DMS53 treated with DMSO at 0.1 percent for 48 hours (cell line): Measurements from ENCODE around the gene NRSN2.
"Not testable (repeated sequence)": the region's sequence is repeated elsewhere in the genome, so short reads cannot be mapped to it uniquely, and the experiment has no call there.

Source experiments
- DNase-seq: peaks from one replicate; lab custom pipeline; 2025; ENCODE audit not compliant: unreplicated experiment; lab: John Stamatoyannopoulos, UW

NRSN2 gene

GRCh38 chr20:353166-353565 lies 6.3 kb downstream of the NRSN2 start:
- no peak for DNase-seq

DNA sequence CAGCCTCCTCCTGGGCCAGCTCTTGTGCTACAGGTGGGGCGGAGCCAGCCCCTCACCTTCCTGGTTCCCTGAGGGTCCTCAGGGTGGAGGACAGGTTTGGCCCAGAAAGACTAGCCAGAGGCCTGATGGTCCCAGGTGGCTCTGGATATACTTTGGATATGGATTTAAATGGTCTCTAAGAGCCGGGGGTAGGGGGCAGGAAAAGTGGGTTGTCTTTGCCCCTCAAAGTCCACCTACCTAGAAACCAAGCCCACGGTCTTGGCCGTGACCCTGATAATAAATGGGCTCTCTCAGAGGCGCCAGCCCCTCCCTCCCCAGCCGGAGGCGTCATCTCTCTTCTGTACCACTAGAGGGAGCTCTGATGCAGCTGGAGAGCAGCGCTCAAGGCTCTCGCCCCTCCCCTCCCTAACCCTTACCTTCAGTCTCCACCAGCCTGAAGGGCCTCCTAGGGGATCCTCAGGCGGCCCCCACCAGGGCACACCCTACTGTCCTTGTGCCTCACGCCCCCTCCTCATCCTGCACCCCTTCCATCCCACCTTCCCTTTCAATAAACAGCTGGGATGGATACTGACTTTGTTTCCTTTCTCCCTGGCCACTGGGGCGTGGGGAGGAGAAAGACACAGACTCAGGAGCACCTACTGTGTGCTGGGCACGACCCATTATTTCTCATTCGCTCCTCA lies 7.5 kb downstream of the NRSN2 start:
- DNase-seq = peak; percentile 70

GRCh38 chr20:356154-356553 lies 9.2 kb downstream of the NRSN2 start:
- not testable (repeated sequence) for DNase-seq

DNA sequence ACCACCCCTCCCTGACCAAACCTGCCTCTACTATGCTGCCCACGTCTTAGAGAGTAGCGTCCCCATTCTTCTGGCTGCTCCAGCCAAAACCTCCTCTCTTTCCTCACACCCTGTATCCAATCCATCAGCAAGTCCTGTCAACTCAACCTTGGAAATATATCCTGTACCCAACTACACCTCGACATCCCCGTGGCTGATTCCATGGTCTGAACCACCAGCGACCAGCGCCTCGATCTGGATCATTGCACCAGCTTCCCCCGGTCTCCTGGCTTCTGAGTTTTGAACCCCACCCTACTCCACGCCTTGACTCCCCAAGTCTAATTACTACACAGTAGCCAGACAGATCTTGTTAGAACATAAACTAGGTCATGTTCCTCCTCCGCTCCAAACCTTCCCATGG lies 9.8 kb downstream of the NRSN2 start:
- DNase-seq = no peak

- no peak for DNase-seq
Measured at GRCh38 chr20:358891-359555, 12.1 kb downstream of the NRSN2 start.

DNA sequence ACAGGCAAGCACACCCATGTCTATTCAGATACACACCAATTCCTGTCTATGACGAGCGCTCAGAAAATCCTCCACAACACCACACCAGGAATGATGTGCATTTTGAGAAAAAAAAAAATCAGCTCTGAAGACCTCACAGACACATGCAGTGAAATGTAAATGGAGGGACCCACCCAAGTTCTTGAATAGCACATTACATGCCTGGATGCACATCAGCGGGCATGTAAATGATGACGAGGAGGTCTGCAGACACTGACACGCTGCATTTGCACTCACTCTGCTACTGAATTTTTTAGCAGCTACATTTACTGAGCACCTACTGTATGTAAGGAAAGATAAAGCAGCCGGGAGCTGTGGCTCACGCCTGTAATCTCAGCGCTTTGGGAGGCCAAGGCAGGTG lies 14.7 kb downstream of the NRSN2 start:
- no peak for DNase-seq

- peak; percentile 97 for DNase-seq
Measured at GRCh38 chr20:362271-363254, 15.7 kb downstream of the NRSN2 start.

DNA sequence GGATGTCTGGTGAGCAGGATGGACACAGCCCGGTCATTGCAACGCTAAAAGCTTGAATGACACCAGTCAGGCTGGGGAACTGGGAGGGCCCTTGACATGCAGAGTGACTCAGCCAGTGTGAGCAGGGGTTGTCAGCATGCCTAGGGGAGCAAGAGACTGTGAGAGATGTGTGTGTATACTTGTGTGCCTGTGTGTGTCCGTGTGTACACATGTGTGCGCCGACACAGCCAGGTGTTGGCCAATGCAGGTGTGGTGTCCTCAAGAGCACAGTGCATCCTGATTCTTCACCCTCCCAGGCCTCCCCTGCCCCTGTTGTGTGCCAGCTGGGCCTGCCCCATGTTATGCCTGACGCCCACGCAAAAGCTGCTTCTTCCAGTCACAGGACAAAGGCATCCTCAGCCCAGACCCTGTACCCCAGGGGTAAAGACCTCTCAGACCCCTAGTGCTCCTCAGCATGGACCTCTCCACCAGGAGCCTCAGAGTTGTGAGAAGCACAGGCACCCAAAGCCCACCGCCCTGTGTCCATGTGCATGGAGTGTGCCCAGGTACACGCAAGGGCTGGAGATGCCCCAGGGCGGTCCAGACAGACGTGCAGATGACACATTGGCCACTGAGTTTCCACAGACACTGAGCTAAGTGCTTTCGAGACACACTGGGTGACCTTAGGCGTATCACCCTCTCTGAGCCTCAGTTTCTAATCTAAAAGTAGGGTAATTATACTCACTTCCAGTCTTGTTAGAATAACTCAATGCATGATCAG lies 16.6 kb downstream of the NRSN2 start:
- peak; percentile 23 for DNase-seq

DNA sequence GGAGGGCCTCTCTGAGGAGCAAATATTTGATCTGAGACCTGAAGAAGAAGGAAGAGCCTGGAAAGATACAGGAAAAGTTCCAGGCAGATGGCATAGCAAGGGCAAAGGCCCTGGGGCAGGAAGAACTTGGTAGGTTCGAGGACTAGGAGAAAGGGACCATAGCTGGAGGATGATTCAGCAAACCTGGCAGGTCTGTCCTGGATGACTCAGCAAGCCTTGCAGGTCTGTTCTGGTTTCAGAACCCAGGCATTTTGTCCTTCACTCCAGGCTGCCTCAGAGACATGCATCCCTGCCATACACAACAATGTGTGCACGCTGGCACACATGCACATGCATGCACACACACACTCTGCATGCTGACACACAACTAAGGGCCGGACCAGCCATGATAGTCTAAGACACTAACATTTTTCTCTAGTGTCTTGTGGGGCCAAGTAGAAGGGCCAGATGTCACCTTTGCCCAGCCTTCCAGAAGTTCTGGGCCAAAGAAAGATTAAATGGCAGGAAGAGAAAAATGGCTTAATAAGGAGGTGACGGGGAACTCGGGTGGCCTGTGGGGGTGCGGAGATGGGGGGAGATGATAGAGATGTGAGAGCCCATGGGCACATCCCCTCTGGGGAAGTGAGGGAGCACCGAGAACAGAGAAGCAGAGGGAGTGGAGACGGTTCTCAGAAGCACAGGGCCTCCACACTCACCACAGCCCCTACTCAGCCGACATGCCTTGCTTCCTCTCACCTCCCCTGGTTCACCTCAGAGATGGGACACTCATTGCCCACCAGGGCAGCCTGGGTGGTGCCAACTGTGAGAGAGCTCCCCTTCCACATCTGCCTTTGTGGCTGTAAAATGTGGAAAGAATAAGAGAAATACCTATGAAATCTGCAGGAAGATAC lies 18.2 kb downstream of the NRSN2 start:
- no peak for DNase-seq

DNA sequence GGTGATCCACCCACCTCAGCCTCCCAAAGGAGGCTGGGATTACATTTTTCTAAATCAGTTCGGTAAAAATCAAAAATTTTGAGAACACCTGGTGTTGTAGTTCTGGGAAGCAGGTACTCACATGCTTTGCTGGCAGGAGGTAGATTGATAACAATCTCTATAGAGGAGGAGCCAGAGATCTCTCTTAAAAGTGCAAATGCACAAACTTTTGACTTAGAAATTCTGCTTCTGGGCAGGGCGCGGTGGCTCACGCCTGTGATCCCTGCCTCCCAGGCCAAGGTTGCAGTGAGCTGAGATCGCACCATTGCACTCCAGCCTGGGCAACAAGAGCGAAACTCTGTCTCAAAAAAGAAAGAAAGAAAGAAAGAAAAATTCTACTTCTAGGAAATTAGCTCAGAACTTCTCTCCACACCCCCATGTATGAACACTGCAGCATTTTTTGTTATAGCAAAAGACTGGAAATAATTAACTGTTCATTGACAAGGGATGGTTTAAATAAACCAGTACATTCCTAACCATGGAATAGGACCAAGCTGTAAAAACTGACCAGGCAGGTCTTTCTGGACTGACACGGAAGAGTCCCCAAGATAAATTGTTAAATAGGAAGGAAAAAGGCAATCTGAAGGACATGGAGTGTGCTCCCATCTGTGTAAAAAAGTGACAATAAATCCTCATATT lies 19.3 kb downstream of the NRSN2 start:
- DNase-seq = no peak

DNA sequence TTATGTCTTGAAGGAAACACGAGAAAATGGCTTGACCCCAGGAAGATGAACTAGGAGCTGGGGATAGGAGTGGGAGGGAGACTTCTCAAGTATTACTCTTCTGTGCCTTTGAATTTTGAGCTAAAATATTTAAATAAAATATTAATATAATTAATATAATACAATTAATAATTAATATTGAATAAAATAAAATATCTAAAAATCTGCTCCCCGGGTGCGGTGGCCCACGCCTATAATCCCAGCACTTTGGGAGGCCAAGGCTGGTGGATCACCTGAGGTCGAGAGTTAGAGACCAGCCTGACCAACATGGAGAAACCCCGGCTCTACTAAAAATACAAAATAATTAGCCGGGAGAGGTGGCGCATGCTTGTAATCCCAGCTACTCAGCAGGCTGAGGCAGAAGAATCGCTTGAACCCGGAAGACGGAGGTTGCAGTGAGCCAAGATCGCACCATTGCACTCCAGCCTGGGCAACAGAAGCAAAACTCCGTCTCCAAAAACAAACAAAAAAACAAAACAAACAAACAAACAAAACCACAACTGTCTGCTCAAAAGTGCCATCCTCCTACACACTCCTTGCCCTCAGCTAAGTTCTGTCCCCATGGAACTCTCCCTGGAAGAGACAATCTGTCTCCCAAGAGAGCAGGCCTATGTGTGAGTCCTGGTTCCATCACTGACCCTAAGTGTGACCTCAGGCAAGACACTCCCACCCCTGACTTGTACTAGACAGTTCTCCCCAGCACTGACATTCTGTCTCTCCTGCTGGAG lies 20.0 kb downstream of the NRSN2 start:
- DNase-seq = no peak

DNA sequence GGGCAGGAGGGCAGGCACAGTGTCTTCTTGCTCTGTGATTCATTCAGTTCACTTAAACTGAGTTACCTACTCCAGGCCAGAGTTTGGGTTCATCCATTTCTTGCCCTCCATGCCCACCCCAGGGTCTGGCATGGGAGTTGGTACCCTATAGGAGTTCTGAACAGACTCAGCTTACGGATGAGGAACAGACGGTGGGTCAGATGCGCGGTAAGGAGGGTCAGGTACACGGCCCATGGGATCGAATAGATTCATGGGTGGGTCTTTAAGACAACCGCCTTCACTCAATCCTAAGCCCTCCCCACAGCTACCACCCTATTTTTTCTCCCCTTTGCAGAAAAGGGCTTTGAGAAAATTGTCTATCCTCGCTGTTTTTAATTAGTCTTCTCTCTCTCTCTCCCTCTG lies 20.6 kb downstream of the NRSN2 start:
- no peak for DNase-seq

- no peak for DNase-seq
Measured at GRCh38 chr20:368915-369314, 22.0 kb downstream of the NRSN2 start.

GRCh38 chr20:370151-370600 lies 23.3 kb downstream of the NRSN2 start:
- DNase-seq = peak; percentile 76

GRCh38 chr20:370977-371754 lies 24.3 kb downstream of the NRSN2 start:
- DNase-seq = no peak

GRCh38 chr20:371755-372542 lies 25.0 kb downstream of the NRSN2 start:
- peak; percentile 24 for DNase-seq

- not testable (repeated sequence) for DNase-seq
Measured at GRCh38 chr20:372543-373082, 25.7 kb downstream of the NRSN2 start.
